Suprapubic skin (tissue), 4 donors: Measurements from ENCODE around the gene APOBEC3F.

Experiments
- CTCF ChIP-seq, 2 donors: fragments of 200-600 bp in 1 of 2; fragments of 450-650 bp in 1 of 2; sonication (generic) in 1 of 2; IDR thresholded peaks; one replicate each; pipeline ENCODE4 v1.5.1; 2016 to 2019; ENCODE audit warnings: antibody characterized with exemption in 2 of 2, mild to moderate bottlenecking in 1 of 2, moderate library complexity in 1 of 2
- POLR2A ChIP-seq, 2 donors: fragments of 450-650 bp; IDR thresholded peaks; one replicate each; pipeline ENCODE4 v1.6.1; 2017; ENCODE audit warnings: antibody characterized with exemption in 2 of 2, mild to moderate bottlenecking in 2 of 2, moderate library complexity in 2 of 2
- POLR2AphosphoS5 ChIP-seq, 3 donors: sonication (generic); formaldehyde crosslinking; IDR thresholded peaks; one replicate each; pipeline ENCODE4 v1.6.1; 2017; ENCODE audit warnings: antibody characterized with exemption in 3 of 3

- no peak for TF ChIP-seq CTCF (IDR thresholded peaks at IDR 0.05)
- TF ChIP-seq POLR2AphosphoS5 (IDR thresholded peaks at IDR 0.05): no peak
- TF ChIP-seq POLR2A (IDR thresholded peaks at IDR 0.05): no peak
Observed at GRCh38 chr22:39026509-39027150, 14.0 kb upstream of the APOBEC3F start.
